HL-60 (cell line): Measurements from ENCODE around the gene CIC.
A peak's percentile ranks its signal among the peaks of the same experiment; 100 is the strongest.

Experiments used
- DNase-seq, 2 experiments: peaks; one replicate each; pipeline ENCODE4 v3.0.0-alpha.2; 2010 to 2020; ENCODE audit warnings: low read depth in 1 of 2, low spot score in 1 of 2
- H3K27ac ChIP-seq: fragments of 250-450 bp; sonication (Bioruptor Pico); replicated peaks from 2 replicates; pipeline ENCODE4 v1.5.1; 2020; ENCODE audit warnings: mild to moderate bottlenecking, moderate library complexity
- H3K27me3 ChIP-seq: fragments of 250-450 bp; sonication (Bioruptor Pico); 2 replicates; pipeline ENCODE4 v1.5.1; 2021; ENCODE audit warnings: mild to moderate bottlenecking, moderate library complexity; ENCODE audit not compliant: insufficient read depth, poor library complexity, severe bottlenecking
- H3K4me3 ChIP-seq: replicated peaks from 2 replicates; pipeline ENCODE4 v1.5.1; 2011; ENCODE audit warnings: mild to moderate bottlenecking, control low read depth, low read length; ENCODE audit not compliant: insufficient read depth
- CTCF ChIP-seq: IDR thresholded peaks from one replicate; pipeline ENCODE4 v1.5.1; 2011; ENCODE audit warnings: low read length, control low read depth, inconsistent platforms; ENCODE audit not compliant: insufficient read depth
- GABPA ChIP-seq: IDR thresholded peaks from 2 replicates; pipeline ENCODE4 v1.6.1; 2012; ENCODE audit warnings: low read depth
- POLR2AphosphoS5 ChIP-seq: IDR thresholded peaks from 2 replicates; pipeline ENCODE4 v1.6.1; 2012; ENCODE audit warnings: low read depth
- REST ChIP-seq: IDR thresholded peaks from 2 replicates; pipeline ENCODE4 v1.6.1; 2012; ENCODE audit warnings: low read depth; ENCODE audit not compliant: insufficient replicate concordance
- SPI1 ChIP-seq: IDR thresholded peaks from 2 replicates; pipeline ENCODE4 v1.6.1; 2012; ENCODE audit warnings: low read depth, mild to moderate bottlenecking, borderline replicate concordance

The CIC gene

GRCh38 chr19:42325308-42325895, 56.4 kb downstream of the CIC start, which contains the start of gene MEGF8:
Gene MEGF8, plus strand, starts transcription at chr19:42325635. Its CDS starts 609 bp downstream, at chr19:42326244.
- Histone ChIP-seq H3K4me3 (peak within 1 kb of the TSS; percentile 52), H3K27me3 (peaks cover 7% of the 10 kb centered on the region), H3K27ac (peak within 1 kb of the TSS; percentile 78)
- DNase-seq = peak; percentile 98 to 99
- TF ChIP-seq POLR2AphosphoS5 = peak; percentile 51; the same call in 1 of the 2 replicates
- no peak for TF ChIP-seq GABPA
- no peak for TF ChIP-seq SPI1
- TF ChIP-seq REST = no peak
- peak; percentile 93 for TF ChIP-seq CTCF

GRCh38 chr19:42325896-42326771, 57.1 kb downstream of the CIC start:
- DNase-seq = peak in 1 of 2 experiments; percentile 26
- H3K27ac ChIP-seq = peak overlapping the region; percentile 78

GRCh38 chr19:42326969-42327368, 57.9 kb downstream of the CIC start:
- Histone ChIP-seq H3K27ac (no peak overlapping the region), H3K4me3 (no peak overlapping the region), H3K27me3 (peaks cover 7% of the 10 kb centered on the region)
- TF ChIP-seq SPI1 = no peak
- TF ChIP-seq GABPA = no peak
- no peak for TF ChIP-seq POLR2AphosphoS5
- no peak for TF ChIP-seq REST
- no peak for TF ChIP-seq CTCF
- no peak for DNase-seq

More at GRCh38 chr19:42325896-42326771, 57.1 kb downstream of the CIC start:
- Histone ChIP-seq H3K27me3 (peaks cover 7% of the 10 kb centered on the region), H3K4me3 (peak overlapping the region; percentile 52)
- TF ChIP-seq SPI1 (no peak), REST (peak; percentile 17)
